Transverse colon (tissue), 4 donors: ENCODE measurements around the gene NECTIN4. TPM values are rescaled to one million over a fixed set of nuclear protein-coding genes. Genes with fewer than 3 reads are reported as not detected.

Experiments used
- DNase-seq: peaks from one replicate; pipeline ENCODE4 v3.0.0-alpha.2; 2019
- H3K27ac ChIP-seq, 4 donors: fragments of 200-600 bp; sonication (generic); 2 replicates each; pipeline ENCODE4 v1.5.1; 2016 to 2018; ENCODE audit warnings: inconsistent platforms in 4 of 4
- H3K27me3 ChIP-seq: fragments of 200-600 bp; sonication (generic); 2 replicates; pipeline ENCODE4 v1.5.1; 2017; ENCODE audit warnings: inconsistent platforms
- H3K36me3 ChIP-seq, 4 donors: fragments of 200-600 bp; sonication (generic); 2 replicates each; pipeline ENCODE4 v1.5.1; 2017 to 2019; ENCODE audit warnings: inconsistent platforms in 4 of 4
- H3K4me1 ChIP-seq, 4 donors: fragments of 200-600 bp; sonication (generic); 2 replicates each; pipeline ENCODE4 v1.5.1; 2017 to 2020; ENCODE audit warnings: inconsistent platforms in 4 of 4
- H3K4me3 ChIP-seq, 4 donors: fragments of 200-600 bp; sonication (generic); 1 replicate in 1 of 4; 2 replicates in 3 of 4; pipeline versions ENCODE4 v1.5.1 to v1.6.1; 2017 to 2019; ENCODE audit warnings: inconsistent platforms in 4 of 4
- H3K9me3 ChIP-seq, 2 donors: fragments of 200-600 bp; sonication (generic); 2 replicates each; pipeline ENCODE4 v1.5.1; 2017 to 2019; ENCODE audit warnings: inconsistent platforms in 2 of 2
- EP300 ChIP-seq: sonication (generic); formaldehyde crosslinking; IDR thresholded peaks from one replicate; pipeline ENCODE4 v1.6.1; 2017; ENCODE audit warnings: antibody characterized with exemption, low read depth
- POLR2A ChIP-seq: fragments of 450-650 bp; IDR thresholded peaks from one replicate; pipeline ENCODE4 v1.6.1; 2016; ENCODE audit warnings: antibody characterized with exemption, mild to moderate bottlenecking, moderate library complexity
- POLR2AphosphoS5 ChIP-seq, 3 donors: sonication (generic); formaldehyde crosslinking; IDR thresholded peaks; one replicate each; pipeline ENCODE4 v1.6.1; 2016; ENCODE audit warnings: antibody characterized with exemption in 3 of 3
- WGBS, 2 donors: methylation state at CpG; one replicate each; pipeline ENCODE4 v1.1.5; 2018; ENCODE audit warnings: low coverage in 1 of 2; 5-methylcytosine and 5-hydroxymethylcytosine counted together
- in situ Hi-C, 4 donors: fragments of 200-750 bp; cut with MboI; loops; one replicate each; pipeline versions ENCODE4 v1.15.0 to v1.15.1; 2017; ENCODE audit warnings: low sequenced_read_pairs in 3 of 4, low pct_ligation_motif_present in 1 of 4, low pct_unique_long_range_greater_than_20kb in 1 of 4
- intact Hi-C: fragments of 100-400 bp; cut with DNase I; formaldehyde crosslinking; loops from one replicate; pipeline ENCODE4 v1.15.1; 2023; ENCODE audit warnings: low total_unique reads
- total RNA-seq, 4 donors: library from RNA; depleted of rRNA; stranded (reverse); fragments of >200 nt; gene quantifications; one replicate each; pipeline ENCODE4 v1.1.0, GENCODE V29; 2016
- TF ChIP-seq, protein P1 (sequence below), 5 experiments: fragments of 200-600 bp in 3 of 5; fragments of 450-650 bp in 2 of 5; sonication (generic) in 3 of 5; IDR thresholded peaks; 1 replicate in 2 of 5; 2 replicates in 3 of 5; pipeline ENCODE4 v1.5.1; 2016 to 2017; ENCODE audit warnings: antibody characterized with exemption in 5 of 5, inconsistent platforms in 3 of 5, mild to moderate bottlenecking in 2 of 5, moderate library complexity in 1 of 5

The NECTIN4 gene
- total RNA-seq, 4 donors from 2014 or later = 0.37 to 4.0 (median 0.82) TPM; not detected in 1

DNA sequence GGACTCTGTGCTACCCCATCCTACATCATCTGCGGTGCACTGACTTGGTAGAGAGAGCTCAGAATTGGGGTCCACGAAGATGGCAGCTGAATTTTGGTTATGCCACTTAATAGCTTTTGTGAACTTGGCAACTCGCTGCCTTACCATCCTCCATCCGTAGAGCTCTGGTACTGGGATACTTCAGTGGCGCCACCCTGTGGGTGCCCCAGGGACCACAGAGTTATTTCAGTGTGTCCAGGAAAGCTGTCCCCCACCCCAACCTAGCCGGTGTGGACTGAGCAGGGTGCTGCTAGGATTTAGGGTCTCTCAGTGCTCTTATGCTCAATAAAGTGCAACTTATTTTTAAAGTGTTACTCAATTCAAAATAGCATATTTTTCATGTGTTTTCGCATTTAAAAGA is 34.6 kb downstream of the NECTIN4 start:
- in situ Hi-C loops (loop anchor here in 1 of 4 donors (25.0 kb wide), 1 partner anchor 682 kb away; the partner anchor contains the start of gene DUSP12), intact Hi-C loops (no loop called here)
- 79 to 100% methylated on average over 1 to 7 of the region's 7 CpGs for WGBS, 2 donors
- Histone ChIP-seq H3K4me1 (no peaks in the 10 kb centered on the region), H3K27ac (no peak overlapping the region), H3K9me3 (no peaks in the 10 kb centered on the region), H3K36me3 (no peaks in the 10 kb centered on the region), H3K4me3 (no peak overlapping the region), H3K27me3 (no peaks in the 10 kb centered on the region)
- TF ChIP-seq EP300 = no peak
- TF ChIP-seq, protein P1, sequence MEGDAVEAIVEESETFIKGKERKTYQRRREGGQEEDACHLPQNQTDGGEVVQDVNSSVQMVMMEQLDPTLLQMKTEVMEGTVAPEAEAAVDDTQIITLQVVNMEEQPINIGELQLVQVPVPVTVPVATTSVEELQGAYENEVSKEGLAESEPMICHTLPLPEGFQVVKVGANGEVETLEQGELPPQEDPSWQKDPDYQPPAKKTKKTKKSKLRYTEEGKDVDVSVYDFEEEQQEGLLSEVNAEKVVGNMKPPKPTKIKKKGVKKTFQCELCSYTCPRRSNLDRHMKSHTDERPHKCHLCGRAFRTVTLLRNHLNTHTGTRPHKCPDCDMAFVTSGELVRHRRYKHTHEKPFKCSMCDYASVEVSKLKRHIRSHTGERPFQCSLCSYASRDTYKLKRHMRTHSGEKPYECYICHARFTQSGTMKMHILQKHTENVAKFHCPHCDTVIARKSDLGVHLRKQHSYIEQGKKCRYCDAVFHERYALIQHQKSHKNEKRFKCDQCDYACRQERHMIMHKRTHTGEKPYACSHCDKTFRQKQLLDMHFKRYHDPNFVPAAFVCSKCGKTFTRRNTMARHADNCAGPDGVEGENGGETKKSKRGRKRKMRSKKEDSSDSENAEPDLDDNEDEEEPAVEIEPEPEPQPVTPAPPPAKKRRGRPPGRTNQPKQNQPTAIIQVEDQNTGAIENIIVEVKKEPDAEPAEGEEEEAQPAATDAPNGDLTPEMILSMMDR (IDR thresholded peaks at IDR 0.05) = no peak
- no peak for TF ChIP-seq POLR2AphosphoS5 (IDR thresholded peaks at IDR 0.05)
- TF ChIP-seq POLR2A = no peak
- no peak for DNase-seq

DNA sequence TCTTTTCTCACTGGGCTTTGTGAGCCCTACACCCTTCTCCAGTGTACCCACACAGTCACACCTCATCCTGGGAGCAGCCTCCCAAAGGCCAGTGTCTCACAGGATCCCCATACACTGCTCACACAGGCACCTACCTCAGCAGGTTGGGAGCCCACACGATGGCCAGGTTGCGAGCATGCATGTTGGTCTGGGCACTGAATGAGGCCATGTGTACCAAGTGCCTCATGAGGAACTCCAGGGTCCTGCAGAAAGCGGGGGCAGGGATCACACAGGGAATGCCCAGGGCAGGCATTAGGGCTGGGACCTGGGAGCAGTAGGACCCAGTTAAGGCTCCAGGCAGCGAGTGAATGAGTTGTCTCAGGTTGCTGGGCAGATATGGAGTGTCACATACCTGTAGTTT is 35.1 kb downstream of the NECTIN4 start:
- no peak for DNase-seq
- H3K4me1 ChIP-seq = no peaks in the 10 kb centered on the region
- in situ Hi-C loops = loop anchor here in 1 of 4 donors (25.0 kb wide), 1 partner anchor 683 kb away; the partner anchor contains the start of gene DUSP12
- H3K27ac ChIP-seq = no peak overlapping the region
- TF ChIP-seq POLR2AphosphoS5 (IDR thresholded peaks at IDR 0.05) (no peak), POLR2A (no peak), EP300 (no peak)
- TF ChIP-seq, protein P1 (IDR thresholded peaks at IDR 0.05) = no peak
- WGBS, 2 donors = 100% methylated on average over 4 of the region's 4 CpGs; no CpG with 5 or more reads in 1 of the 2 donors
- no peaks in the 10 kb centered on the region for H3K27me3 ChIP-seq
- H3K36me3 ChIP-seq = no peaks in the 10 kb centered on the region
- H3K9me3 ChIP-seq = no peaks in the 10 kb centered on the region
- H3K4me3 ChIP-seq = no peak overlapping the region
- intact Hi-C loops = no loop called here

DNA sequence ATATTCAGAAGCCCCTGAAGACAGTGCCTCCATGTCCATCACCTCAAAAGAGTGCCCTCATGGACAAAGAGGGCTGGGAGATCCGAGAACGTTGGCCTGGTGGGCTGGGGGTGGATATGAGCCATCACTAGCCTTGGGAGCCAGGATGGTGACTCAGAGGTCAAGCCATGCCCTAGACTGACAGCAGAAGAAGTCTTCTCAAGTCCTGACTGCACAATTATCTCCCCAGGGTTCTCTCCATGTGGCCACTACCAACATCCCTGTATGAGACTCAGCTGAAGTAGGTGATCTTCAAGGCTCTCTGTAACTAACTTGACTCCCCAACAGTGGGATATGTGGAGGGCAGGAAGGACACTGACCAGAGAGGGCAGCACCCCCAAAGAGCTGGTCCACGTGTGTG is 36.5 kb downstream of the NECTIN4 start:
- DNase-seq = no peak
- Histone ChIP-seq H3K4me1 (no peaks in the 10 kb centered on the region), H3K27me3 (no peaks in the 10 kb centered on the region), H3K9me3 (no peaks in the 10 kb centered on the region), H3K4me3 (no peak overlapping the region), H3K27ac (no peak overlapping the region), H3K36me3 (no peaks in the 10 kb centered on the region)
- in situ Hi-C loops = loop anchor here in 1 of 4 donors (25.0 kb wide), 1 partner anchor 684 kb away; the partner anchor contains the start of gene DUSP12
- TF ChIP-seq POLR2AphosphoS5 (IDR thresholded peaks at IDR 0.05) (no peak), EP300 (no peak), POLR2A (no peak)
- TF ChIP-seq, protein P1 (IDR thresholded peaks at IDR 0.05) = no peak
- 72 to 100% methylated on average over 1 to 3 of the region's 3 CpGs for WGBS, 2 donors
- intact Hi-C loops = no loop called here

DNA sequence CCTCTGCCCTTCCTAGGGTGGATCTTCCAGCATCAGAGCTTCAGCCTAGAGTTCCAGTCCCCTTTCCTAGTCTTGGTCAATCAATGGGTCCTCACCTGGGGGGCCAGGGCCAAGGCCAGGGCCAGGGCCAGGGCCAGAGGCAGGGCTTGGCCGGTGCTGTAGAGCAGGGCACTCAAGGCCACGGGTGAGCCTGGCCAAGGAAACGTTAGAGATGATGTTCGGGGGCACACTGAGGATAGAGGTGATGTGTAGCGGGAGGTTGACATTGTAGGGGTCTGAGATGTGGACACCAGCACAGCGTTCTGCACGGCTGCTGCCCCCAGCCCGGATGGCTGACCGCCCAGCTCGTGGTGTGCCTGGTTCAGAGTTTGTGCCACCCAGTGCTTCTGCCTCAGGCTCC is 38.1 kb downstream of the NECTIN4 start:
- intact Hi-C loops (no loop called here), in situ Hi-C loops (loop anchor here in 1 of 4 donors (25.0 kb wide), 1 partner anchor 686 kb away; the partner anchor contains the start of gene DUSP12)
- DNase-seq = no peak
- Histone ChIP-seq H3K4me3 (no peak overlapping the region), H3K36me3 (no peaks in the 10 kb centered on the region), H3K27me3 (no peaks in the 10 kb centered on the region), H3K4me1 (peaks cover 0 to 9% (median 5%) of the 10 kb centered on the region in 4 donors), H3K9me3 (no peaks in the 10 kb centered on the region), H3K27ac (no peak overlapping the region)
- WGBS, 2 donors = 91% methylated on average over 10 of the region's 10 CpGs; no CpG with 5 or more reads in 1 of the 2 donors
- TF ChIP-seq, protein P1 (IDR thresholded peaks at IDR 0.05) = no peak
- TF ChIP-seq POLR2AphosphoS5 (IDR thresholded peaks at IDR 0.05) (no peak), POLR2A (no peak), EP300 (no peak)
